Osteoblast (primary cell): ENCODE measurements around the gene ST8SIA4. TPM values are rescaled to one million over a fixed set of nuclear protein-coding genes. Genes with fewer than 3 reads are reported as not detected.

ENCODE experiments used
- DNase-seq: peaks from one replicate; pipeline ENCODE4 v3.0.0; 2011; ENCODE audit warnings: low spot score, mixed read lengths; ENCODE audit not compliant: insufficient read length; ENCODE audit errors: missing footprints
- H2AFZ ChIP-seq: 2 replicates; pipeline ENCODE4 v1.6.0; 2011; ENCODE audit warnings: mild to moderate bottlenecking, low read length
- H3K27ac ChIP-seq: 2 replicates; pipeline ENCODE4 v1.5.1; 2011; ENCODE audit warnings: mild to moderate bottlenecking, low read depth, low read length, moderate library complexity
- H3K27me3 ChIP-seq: 2 replicates; pipeline ENCODE4 v1.6.0; 2012; ENCODE audit warnings: mild to moderate bottlenecking, control low read depth, inconsistent platforms, low read length, moderate library complexity; ENCODE audit not compliant: insufficient read depth
- H3K36me3 ChIP-seq: 2 replicates; pipeline ENCODE4 v1.5.1; 2011; ENCODE audit warnings: mild to moderate bottlenecking, low read length, control low read depth, moderate library complexity; ENCODE audit not compliant: insufficient read depth
- H3K4me1 ChIP-seq: 2 replicates; pipeline ENCODE4 v1.5.1; 2011; ENCODE audit warnings: mild to moderate bottlenecking, low read length, control low read depth, moderate library complexity; ENCODE audit not compliant: insufficient read depth
- H3K4me2 ChIP-seq: 2 replicates; pipeline ENCODE4 v1.6.0; 2011; ENCODE audit warnings: mild to moderate bottlenecking, low read length; ENCODE audit not compliant: insufficient read depth
- H3K4me3 ChIP-seq: fragments of 200-600 bp; sonication (generic); 3 replicates; pipeline ENCODE4 v1.5.1; 2012; ENCODE audit warnings: mild to moderate bottlenecking, low read length, inconsistent platforms; ENCODE audit not compliant: insufficient read depth
- H3K79me2 ChIP-seq: 2 replicates; pipeline ENCODE4 v1.6.0; 2012; ENCODE audit warnings: mild to moderate bottlenecking, low read length, control low read depth, inconsistent platforms; ENCODE audit not compliant: insufficient read depth
- H3K9me3 ChIP-seq: 2 replicates; pipeline ENCODE4 v1.5.1; 2011; ENCODE audit warnings: low read depth, low read length, control low read depth
- H4K20me1 ChIP-seq: 2 replicates; pipeline ENCODE4 v1.6.0; 2012; ENCODE audit warnings: mild to moderate bottlenecking, low read length, control low read depth; ENCODE audit not compliant: insufficient read depth
- total RNA-seq: library from RNA; depleted of rRNA; stranded (reverse); fragments of >200 nt; gene quantifications from 2 replicates; pipeline ENCODE4 v1.2.3, GENCODE V29; 2012
- TF ChIP-seq, protein P1 (sequence below): IDR thresholded peaks from 2 replicates; pipeline ENCODE4 v1.5.1; 2011; ENCODE audit warnings: mild to moderate bottlenecking, low read depth, low read length, moderate library complexity; ENCODE audit errors: extremely low read depth

ST8SIA4 gene
- total RNA-seq, 1 donor = 1.4 TPM

DNA sequence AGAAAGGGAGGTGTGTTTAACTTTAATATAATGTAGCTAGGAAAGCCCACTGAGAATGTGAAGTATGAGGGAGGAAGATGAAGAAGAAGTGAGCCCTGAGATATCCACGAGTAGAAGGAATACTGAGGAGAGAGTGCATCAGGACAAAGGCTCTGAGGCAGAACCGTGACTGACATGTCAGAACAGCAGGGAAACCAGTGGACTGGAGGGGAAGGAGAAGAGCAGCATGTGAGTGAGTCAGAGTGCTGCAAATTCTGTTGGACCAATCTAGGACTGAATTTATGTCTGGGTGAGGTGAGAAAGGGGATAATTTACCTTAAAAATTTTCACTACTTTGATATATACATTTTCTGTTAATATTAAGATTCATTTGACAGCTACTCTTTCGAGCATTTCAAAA, 110.3 kb downstream of the ST8SIA4 start:
- TF ChIP-seq, protein P1, sequence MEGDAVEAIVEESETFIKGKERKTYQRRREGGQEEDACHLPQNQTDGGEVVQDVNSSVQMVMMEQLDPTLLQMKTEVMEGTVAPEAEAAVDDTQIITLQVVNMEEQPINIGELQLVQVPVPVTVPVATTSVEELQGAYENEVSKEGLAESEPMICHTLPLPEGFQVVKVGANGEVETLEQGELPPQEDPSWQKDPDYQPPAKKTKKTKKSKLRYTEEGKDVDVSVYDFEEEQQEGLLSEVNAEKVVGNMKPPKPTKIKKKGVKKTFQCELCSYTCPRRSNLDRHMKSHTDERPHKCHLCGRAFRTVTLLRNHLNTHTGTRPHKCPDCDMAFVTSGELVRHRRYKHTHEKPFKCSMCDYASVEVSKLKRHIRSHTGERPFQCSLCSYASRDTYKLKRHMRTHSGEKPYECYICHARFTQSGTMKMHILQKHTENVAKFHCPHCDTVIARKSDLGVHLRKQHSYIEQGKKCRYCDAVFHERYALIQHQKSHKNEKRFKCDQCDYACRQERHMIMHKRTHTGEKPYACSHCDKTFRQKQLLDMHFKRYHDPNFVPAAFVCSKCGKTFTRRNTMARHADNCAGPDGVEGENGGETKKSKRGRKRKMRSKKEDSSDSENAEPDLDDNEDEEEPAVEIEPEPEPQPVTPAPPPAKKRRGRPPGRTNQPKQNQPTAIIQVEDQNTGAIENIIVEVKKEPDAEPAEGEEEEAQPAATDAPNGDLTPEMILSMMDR = no peak
- Histone ChIP-seq H3K9me3 (no peaks in the 10 kb centered on the region), H3K27ac (no peak overlapping the region), H2AFZ (no peak overlapping the region), H3K4me2 (no peak overlapping the region), H3K79me2 (no peaks in the 10 kb centered on the region), H3K36me3 (no peaks in the 10 kb centered on the region), H3K27me3 (no peaks in the 10 kb centered on the region), H4K20me1 (no peaks in the 10 kb centered on the region), H3K4me1 (no peaks in the 10 kb centered on the region), H3K4me3 (no peak overlapping the region)
- no peak for DNase-seq

GRCh38 chr5:100791391-100791790, 111.7 kb downstream of the ST8SIA4 start:
- no peaks in the 10 kb centered on the region for H3K79me2 ChIP-seq
- H4K20me1 ChIP-seq = no peaks in the 10 kb centered on the region
- H3K27ac ChIP-seq = no peak overlapping the region
- no peaks in the 10 kb centered on the region for H3K36me3 ChIP-seq
- no peak overlapping the region for H2AFZ ChIP-seq
- no peaks in the 10 kb centered on the region for H3K27me3 ChIP-seq
- DNase-seq = no peak
- H3K9me3 ChIP-seq = no peaks in the 10 kb centered on the region
- H3K4me2 ChIP-seq = no peak overlapping the region
- H3K4me1 ChIP-seq = no peaks in the 10 kb centered on the region
- TF ChIP-seq, protein P1 = no peak
- H3K4me3 ChIP-seq = no peak overlapping the region

GRCh38 chr5:100790951-100791350, 112.1 kb downstream of the ST8SIA4 start:
- H4K20me1 ChIP-seq = no peaks in the 10 kb centered on the region
- H3K36me3 ChIP-seq = no peaks in the 10 kb centered on the region
- no peak overlapping the region for H3K4me3 ChIP-seq
- no peaks in the 10 kb centered on the region for H3K4me1 ChIP-seq
- no peak overlapping the region for H3K4me2 ChIP-seq
- H3K9me3 ChIP-seq = no peaks in the 10 kb centered on the region
- no peak overlapping the region for H2AFZ ChIP-seq
- H3K27ac ChIP-seq = no peak overlapping the region
- TF ChIP-seq, protein P1 = no peak
- H3K27me3 ChIP-seq = no peaks in the 10 kb centered on the region
- no peaks in the 10 kb centered on the region for H3K79me2 ChIP-seq
- no peak for DNase-seq

GRCh38 chr5:100790170-100790665, 112.9 kb downstream of the ST8SIA4 start:
- Histone ChIP-seq H3K36me3 (no peaks in the 10 kb centered on the region), H3K27ac (no peak overlapping the region), H3K4me3 (no peak overlapping the region), H3K79me2 (no peaks in the 10 kb centered on the region), H3K4me2 (no peak overlapping the region), H3K4me1 (no peaks in the 10 kb centered on the region), H2AFZ (no peak overlapping the region), H3K27me3 (no peaks in the 10 kb centered on the region), H3K9me3 (no peaks in the 10 kb centered on the region), H4K20me1 (no peaks in the 10 kb centered on the region)
- TF ChIP-seq, protein P1 = no peak
- no peak for DNase-seq
